Endometrium (tissue), 2 donors: ENCODE data around the gene GCN1.
"Not testable (repeated sequence)": the region's sequence is repeated elsewhere in the genome, so short reads cannot be mapped to it uniquely, and the experiment has no call there.

Source experiments
- FAIRE-seq: peaks from 2 replicates; lab custom pipeline; 2012; peaks lifted over from hg19 to GRCh38; lab: Jason Lieb, UNC
- donor health status: control.
- donor health status: control.

The GCN1 gene

GRCh38 chr12:120213182-120213581, 18.7 kb upstream of the GCN1 start:
- FAIRE-seq: not testable (repeated sequence)

- no peak for FAIRE-seq
These were observed 17.8 kb upstream of the GCN1 start for GRCh38 chr12:120212301-120212700.

- FAIRE-seq: no peak
These were observed 17.4 kb upstream of the GCN1 start for GRCh38 chr12:120211904-120212283.

- no peak for FAIRE-seq
These were observed 16.9 kb upstream of the GCN1 start for GRCh38 chr12:120211243-120211903.

- FAIRE-seq: no peak
These were observed 15.3 kb upstream of the GCN1 start for GRCh38 chr12:120209851-120210250.

- FAIRE-seq: no peak
These were observed 12.7 kb upstream of the GCN1 start for GRCh38 chr12:120207227-120207626.

GRCh38 chr12:120206781-120207180, 12.3 kb upstream of the GCN1 start:
- not testable (repeated sequence) for FAIRE-seq

- FAIRE-seq: no peak
These were observed 11.7 kb upstream of the GCN1 start for GRCh38 chr12:120206228-120206627.

- no peak for FAIRE-seq
These were observed 9.7 kb upstream of the GCN1 start for GRCh38 chr12:120204171-120204570.

- FAIRE-seq: no peak
These were observed 5.9 kb upstream of the GCN1 start for GRCh38 chr12:120200364-120200800.

- no peak for FAIRE-seq
These were observed 5.2 kb upstream of the GCN1 start for GRCh38 chr12:120199595-120200306.

GRCh38 chr12:120199025-120199424, 4.5 kb upstream of the GCN1 start:
- no peak for FAIRE-seq

GRCh38 chr12:120197542-120197887, 3.0 kb upstream of the GCN1 start:
- FAIRE-seq: no peak

GRCh38 chr12:120196817-120197541, 2.5 kb upstream of the GCN1 start:
- not testable (repeated sequence) for FAIRE-seq

- FAIRE-seq: no peak
These were observed 1.8 kb upstream of the GCN1 start for GRCh38 chr12:120196363-120196762.

- FAIRE-seq: no peak
These were observed 335 bp downstream of the GCN1 start for GRCh38 chr12:120194226-120194533.

- FAIRE-seq: not testable (repeated sequence)
These were observed 1.2 kb downstream of the GCN1 start for GRCh38 chr12:120193286-120193685.

GRCh38 chr12:120190985-120191480, 3.5 kb downstream of the GCN1 start:
- no peak for FAIRE-seq

- no peak for FAIRE-seq
These were observed 4.1 kb downstream of the GCN1 start for GRCh38 chr12:120190386-120190785.

GRCh38 chr12:120186654-120187053, 7.9 kb downstream of the GCN1 start:
- FAIRE-seq: no peak

- no peak for FAIRE-seq
These were observed 11.3 kb downstream of the GCN1 start for GRCh38 chr12:120183211-120183631.

- no peak for FAIRE-seq
These were observed 12.4 kb downstream of the GCN1 start for GRCh38 chr12:120181991-120182631.

GRCh38 chr12:120180975-120181374, 13.5 kb downstream of the GCN1 start:
- no peak for FAIRE-seq
